ENCODE data around the gene PLEKHA6. TPM values are rescaled to one million over a fixed set of nuclear protein-coding genes. Genes with fewer than 3 reads are reported as not detected.

PLEKHA6 gene
- total RNA-seq, result 10 to 100 TPM in 1 of 4 donors, 1 to 10 TPM in 3; 5.9 to 13.6 (median 8.4) TPM

- Histone ChIP-seq H3K27me3 (no peaks in the 10 kb centered on the region), H3K36me3 (no peaks in the 10 kb centered on the region), H3K27ac (no peak within 1 kb of the TSS), H3K4me1 (no peaks in the 10 kb centered on the region), H3K9me3 (no peaks in the 10 kb centered on the region), H3K4me3 (no peak within 1 kb of the TSS)
- DNase-seq, result peak in 1 of 2 donors; percentile 66
- TF ChIP-seq CTCF (IDR thresholded peaks at IDR 0.05) (peak; percentile 11 to 36 (median 22)), POLR2A (IDR thresholded peaks at IDR 0.05) (no peak)
- intact Hi-C loops (cut with DNase I; ENCODE audit: low total_unique reads), result loop anchor here (5.0 kb wide), 1 partner anchor 102 kb away; no protein-coding TSS in a partner anchor
Measured at GRCh38 chr1:204359474-204360255, at the start of gene PLEKHA6. Gene PLEKHA6 (minus strand): TSS chr1:204359929. CDS start chr1:204273727, 86,202 bp downstream.

- Histone ChIP-seq H3K9me3 (no peaks in the 10 kb centered on the region), H3K36me3 (no peaks in the 10 kb centered on the region), H3K27me3 (no peaks in the 10 kb centered on the region), H3K27ac (peak overlapping the region; percentile 95 to 96), H3K4me3 (peak overlapping the region; percentile 64 to 83), H3K4me1 (no peaks in the 10 kb centered on the region)
- DNase-seq, result no peak
- TF ChIP-seq POLR2A (IDR thresholded peaks at IDR 0.05) (no peak), CTCF (IDR thresholded peaks at IDR 0.05) (no peak)
- intact Hi-C loops (cut with DNase I; ENCODE audit: low total_unique reads), result no loop called here
Measured at GRCh38 chr1:204409123-204409522, 49.4 kb upstream of the PLEKHA6 start.

DNA sequence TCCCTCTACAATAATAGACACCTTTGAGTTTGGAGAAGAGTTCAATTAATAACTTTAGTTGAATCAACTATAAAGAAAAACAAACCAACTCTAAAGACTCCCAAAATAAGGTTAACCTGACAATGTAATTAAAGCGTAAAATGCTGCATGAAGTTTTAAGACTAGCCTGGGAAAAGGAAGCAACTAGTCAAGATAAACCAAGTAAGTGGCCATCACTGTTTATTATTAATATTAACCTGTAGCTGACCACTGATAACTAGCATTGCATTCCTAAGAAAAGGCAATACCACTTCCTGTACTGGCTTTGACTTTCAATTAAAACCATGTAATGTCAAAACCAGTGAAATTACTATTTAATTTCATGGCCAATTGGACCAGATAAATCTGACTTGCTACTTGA is 48.9 kb upstream of the PLEKHA6 start:
- Histone ChIP-seq H3K27ac (peak overlapping the region; percentile 11 to 96), H3K4me1 (no peaks in the 10 kb centered on the region), H3K27me3 (no peaks in the 10 kb centered on the region), H3K9me3 (no peaks in the 10 kb centered on the region), H3K36me3 (no peaks in the 10 kb centered on the region), H3K4me3 (peak overlapping the region; percentile 64 to 83)
- intact Hi-C loops (cut with DNase I; ENCODE audit: low total_unique reads), result no loop called here
- DNase-seq, result no peak
- TF ChIP-seq POLR2A (IDR thresholded peaks at IDR 0.05) (no peak), CTCF (IDR thresholded peaks at IDR 0.05) (no peak)

DNA sequence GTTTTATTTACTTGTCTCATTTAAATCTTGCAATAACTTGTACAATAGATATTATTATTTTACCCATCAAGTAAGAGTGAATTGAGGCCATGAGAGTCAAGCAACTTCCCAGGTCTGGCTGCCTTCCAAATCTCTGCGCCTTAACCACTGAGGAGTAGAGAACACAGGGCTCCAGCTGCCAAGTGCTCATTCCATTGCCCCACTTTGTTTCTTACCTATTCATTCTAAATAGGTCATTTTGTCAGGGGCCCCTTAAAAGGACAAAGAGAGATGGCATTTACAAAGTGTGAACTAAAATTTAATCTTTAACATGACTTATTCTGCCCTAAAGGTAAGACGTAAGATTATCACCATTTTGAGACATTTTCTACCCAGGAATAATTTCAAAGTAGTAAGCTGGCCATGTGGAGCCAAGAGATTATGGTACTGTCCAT is 48.4 kb upstream of the PLEKHA6 start:
- no peak for TF ChIP-seq POLR2A (IDR thresholded peaks at IDR 0.05)
- no peak for TF ChIP-seq CTCF (IDR thresholded peaks at IDR 0.05)
- intact Hi-C loops (cut with DNase I; ENCODE audit: low total_unique reads), result no loop called here
- peak overlapping the region; percentile 11 to 96 for H3K27ac ChIP-seq
- H3K9me3 ChIP-seq, result no peaks in the 10 kb centered on the region
- peak overlapping the region; percentile 64 to 83 for H3K4me3 ChIP-seq
- no peaks in the 10 kb centered on the region for H3K4me1 ChIP-seq
- DNase-seq, result peak; percentile 67 to 79
- no peaks in the 10 kb centered on the region for H3K27me3 ChIP-seq
- H3K36me3 ChIP-seq, result no peaks in the 10 kb centered on the region

- H3K36me3 ChIP-seq, result no peaks in the 10 kb centered on the region
- H3K4me3 ChIP-seq, result peak overlapping the region; percentile 64 to 83
- H3K9me3 ChIP-seq, result no peaks in the 10 kb centered on the region
- H3K27me3 ChIP-seq, result no peaks in the 10 kb centered on the region
- no peak for DNase-seq
- H3K27ac ChIP-seq, result peak overlapping the region; percentile 11 to 96
- intact Hi-C loops (cut with DNase I; ENCODE audit: low total_unique reads), result no loop called here
- H3K4me1 ChIP-seq, result no peaks in the 10 kb centered on the region
- TF ChIP-seq CTCF (IDR thresholded peaks at IDR 0.05), result no peak
- no peak for TF ChIP-seq POLR2A (IDR thresholded peaks at IDR 0.05)
Measured at GRCh38 chr1:204407295-204407971, 47.7 kb upstream of the PLEKHA6 start.
